GM12878 (cell line): ENCODE data around the gene IL17RE. TPM values are rescaled to one million over a fixed set of nuclear protein-coding genes. Genes with fewer than 3 reads are reported as not detected.

Experiments
- ATF2 ChIP-seq: IDR thresholded peaks from 2 replicates; pipeline ENCODE4 v1.6.1; 2012; ENCODE audit warnings: low read length, inconsistent platforms
- EGR1 ChIP-seq, 2 experiments: IDR thresholded peaks; 1 replicate in 1 of 2; 2 replicates in 1 of 2; pipeline ENCODE4 v1.6.1; 2011 to 2012; ENCODE audit warnings: low read depth in 2 of 2, low read length in 2 of 2, borderline replicate concordance in 1 of 2, mild to moderate bottlenecking in 1 of 2, moderate library complexity in 1 of 2
- FOS ChIP-seq: IDR thresholded peaks from 3 replicates; pipeline ENCODE4 v1.6.1; 2011; ENCODE audit warnings: borderline replicate concordance; ENCODE audit not compliant: insufficient read length; ENCODE audit errors: extremely low read depth
- FOXK2 ChIP-seq: fragments of 450-650 bp; IDR thresholded peaks from 2 replicates; pipeline ENCODE4 v1.6.1; 2017; ENCODE audit warnings: mild to moderate bottlenecking, moderate library complexity
- IKZF2 ChIP-seq, 2 experiments: fragments of 450-650 bp; IDR thresholded peaks; 2 replicates each; pipeline ENCODE4 v1.6.1; 2017; ENCODE audit warnings: mild to moderate bottlenecking in 2 of 2, moderate library complexity in 2 of 2
- NFIC ChIP-seq: IDR thresholded peaks from 2 replicates; pipeline ENCODE4 v1.6.1; 2012; ENCODE audit warnings: low read depth, mild to moderate bottlenecking, inconsistent platforms, low read length, moderate library complexity
- NRF1 ChIP-seq: conservative IDR thresholded peaks from 2 replicates; pipeline ENCODE4 v1.6.1; 2011; ENCODE audit warnings: mild to moderate bottlenecking, low read depth, low read length, improper control_type of control experiment
- PAX8 ChIP-seq: fragments of 450-650 bp; IDR thresholded peaks from 2 replicates; pipeline ENCODE4 v1.6.1; 2017; ENCODE audit warnings: mild to moderate bottlenecking, moderate library complexity
- PKNOX1 ChIP-seq: fragments of 450-650 bp; IDR thresholded peaks from 2 replicates; pipeline ENCODE4 v1.6.1; 2016; ENCODE audit warnings: mild to moderate bottlenecking
- PML ChIP-seq: IDR thresholded peaks from 2 replicates; pipeline ENCODE4 v1.6.1; 2012; ENCODE audit warnings: low read length, inconsistent platforms
- REST ChIP-seq: IDR thresholded peaks from 2 replicates; pipeline ENCODE4 v1.6.1; 2012; ENCODE audit warnings: mild to moderate bottlenecking, low read depth, low read length
- RFX5 ChIP-seq: IDR thresholded peaks from 2 replicates; pipeline ENCODE4 v1.6.1; 2011; ENCODE audit warnings: low read depth, low read length, improper control_type of control experiment
- SPI1 ChIP-seq: IDR thresholded peaks from 2 replicates; pipeline ENCODE4 v1.6.1; 2011; ENCODE audit warnings: low read depth, mild to moderate bottlenecking, low read length, moderate library complexity, borderline replicate concordance; ENCODE audit not compliant: insufficient read depth
- TAF1 ChIP-seq: IDR thresholded peaks from 2 replicates; pipeline ENCODE4 v1.6.1; 2011; ENCODE audit warnings: mild to moderate bottlenecking, low read depth, low read length, borderline replicate concordance
- polyA plus RNA-seq, 11 experiments: library from polyadenylated mRNA; depleted of rRNA in 4 of 11; unstranded in 6 of 11; stranded (reverse) in 5 of 11; fragments of >200 nt; fragmentation: Nextera tagmentation in 4 of 11; fragmentation: Illumina TruSeq in 1 of 11; extraction: Ambion mirVana in 4 of 11; extraction: Trizol in 1 of 11; gene quantifications; 1 replicate in 1 of 11; 2 replicates in 10 of 11; pipeline versions ENCODE4 v1.2.1 to v1.2.3, GENCODE V29; 2011 to 2016; ENCODE audit warnings: inconsistent platforms in 2 of 11, missing spikeins in 2 of 11, low read depth in 1 of 11
- total RNA-seq, 4 experiments: library from RNA; depleted of rRNA in 3 of 4; stranded (reverse); fragments of >200 nt in 3 of 4; fragmentation: Illumina TruSeq in 1 of 4; extraction: Trizol in 1 of 4; gene quantifications; 2 replicates each; pipeline versions ENCODE4 v1.2.1 to v1.2.3, GENCODE V29; 2013 to 2021
- TF ChIP-seq, protein P1 (sequence below): IDR thresholded peaks from 2 replicates; pipeline ENCODE4 v1.6.1; 2012; ENCODE audit warnings: low read depth, low read length, improper control_type of control experiment
- TF ChIP-seq, protein P2 (sequence below): fragments of 450-650 bp; formaldehyde crosslinking; IDR thresholded peaks from 2 replicates; pipeline ENCODE4 v1.5.0; 2022; ENCODE audit warnings: mild to moderate bottlenecking, missing genetic modification characterization

Gene IL17RE
- total and polyA plus RNA-seq, 10 of the 15 experiments (the other 5 are each of a cell fraction or from before 2014, with no cell fraction given): 0.04 to 0.51 (median 0.12) TPM; not detected in 2

DNA sequence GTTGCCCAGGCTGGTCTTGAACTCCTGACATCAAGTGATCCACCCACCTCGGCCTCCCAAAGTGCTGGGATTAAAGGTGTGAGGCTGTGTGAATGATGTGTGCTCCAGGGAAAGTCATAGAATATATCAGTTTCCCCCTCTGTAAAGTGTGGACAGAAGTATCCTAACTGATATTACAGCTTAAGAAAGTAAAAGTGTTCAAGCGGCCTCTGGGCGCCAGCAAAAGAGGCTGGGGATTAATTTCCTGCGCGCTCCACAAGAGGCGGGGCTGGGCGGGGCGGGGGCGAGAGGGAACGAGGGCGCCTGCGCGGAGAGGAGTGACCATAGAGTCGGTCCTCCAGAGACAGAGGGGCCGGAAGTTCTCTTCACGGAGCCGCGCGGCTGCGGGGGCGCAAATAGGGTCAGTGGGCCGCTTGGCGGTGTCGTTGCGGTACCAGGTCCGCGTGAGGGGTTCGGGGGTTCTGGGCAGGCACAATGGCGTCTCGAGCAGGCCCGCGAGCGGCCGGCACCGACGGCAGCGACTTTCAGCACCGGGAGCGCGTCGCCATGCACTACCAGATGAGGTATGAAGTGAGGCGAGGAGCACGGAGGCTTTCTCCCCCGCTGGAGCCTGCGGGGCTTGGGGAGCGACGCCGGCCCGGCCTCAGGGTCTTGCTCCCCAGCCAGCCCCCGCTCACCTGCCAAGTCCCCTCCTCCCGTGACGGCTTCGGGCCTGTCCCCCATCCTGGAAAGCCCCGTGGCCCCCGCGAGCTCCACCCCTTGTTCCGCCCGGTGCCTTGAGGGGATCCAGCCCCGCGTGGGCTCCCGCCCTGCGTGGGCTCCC is 12.2 kb upstream of the IL17RE start, which contains the start of gene JAGN1 (continued):
- no peak for TF ChIP-seq NFIC
- peak; percentile 18 to 99 for TF ChIP-seq EGR1 (IDR thresholded peaks at IDR 0.05; ENCODE audit: borderline replicate concordance in 1 of 2, low read depth in 2 of 2, low read length in 2 of 2)
- no peak for TF ChIP-seq FOS
- TF ChIP-seq ATF2: no peak
- TF ChIP-seq NRF1: no peak; the same call in 1 of the 2 replicates
- TF ChIP-seq PAX8: no peak
- TF ChIP-seq, protein P1, sequence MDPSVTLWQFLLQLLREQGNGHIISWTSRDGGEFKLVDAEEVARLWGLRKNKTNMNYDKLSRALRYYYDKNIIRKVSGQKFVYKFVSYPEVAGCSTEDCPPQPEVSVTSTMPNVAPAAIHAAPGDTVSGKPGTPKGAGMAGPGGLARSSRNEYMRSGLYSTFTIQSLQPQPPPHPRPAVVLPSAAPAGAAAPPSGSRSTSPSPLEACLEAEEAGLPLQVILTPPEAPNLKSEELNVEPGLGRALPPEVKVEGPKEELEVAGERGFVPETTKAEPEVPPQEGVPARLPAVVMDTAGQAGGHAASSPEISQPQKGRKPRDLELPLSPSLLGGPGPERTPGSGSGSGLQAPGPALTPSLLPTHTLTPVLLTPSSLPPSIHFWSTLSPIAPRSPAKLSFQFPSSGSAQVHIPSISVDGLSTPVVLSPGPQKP: peak; percentile 80
- TF ChIP-seq PKNOX1: 0 out of 2 replicates have a peak, but pooled peaks have one; percentile 40
- peak; percentile 97 for TF ChIP-seq PML
- no peak for TF ChIP-seq SPI1
- TF ChIP-seq TAF1: peak; percentile 87; the same call in 1 of the 2 replicates
- TF ChIP-seq RFX5: no peak
- TF ChIP-seq FOXK2: no peak
- TF ChIP-seq REST: no peak
- TF ChIP-seq, protein P2, sequence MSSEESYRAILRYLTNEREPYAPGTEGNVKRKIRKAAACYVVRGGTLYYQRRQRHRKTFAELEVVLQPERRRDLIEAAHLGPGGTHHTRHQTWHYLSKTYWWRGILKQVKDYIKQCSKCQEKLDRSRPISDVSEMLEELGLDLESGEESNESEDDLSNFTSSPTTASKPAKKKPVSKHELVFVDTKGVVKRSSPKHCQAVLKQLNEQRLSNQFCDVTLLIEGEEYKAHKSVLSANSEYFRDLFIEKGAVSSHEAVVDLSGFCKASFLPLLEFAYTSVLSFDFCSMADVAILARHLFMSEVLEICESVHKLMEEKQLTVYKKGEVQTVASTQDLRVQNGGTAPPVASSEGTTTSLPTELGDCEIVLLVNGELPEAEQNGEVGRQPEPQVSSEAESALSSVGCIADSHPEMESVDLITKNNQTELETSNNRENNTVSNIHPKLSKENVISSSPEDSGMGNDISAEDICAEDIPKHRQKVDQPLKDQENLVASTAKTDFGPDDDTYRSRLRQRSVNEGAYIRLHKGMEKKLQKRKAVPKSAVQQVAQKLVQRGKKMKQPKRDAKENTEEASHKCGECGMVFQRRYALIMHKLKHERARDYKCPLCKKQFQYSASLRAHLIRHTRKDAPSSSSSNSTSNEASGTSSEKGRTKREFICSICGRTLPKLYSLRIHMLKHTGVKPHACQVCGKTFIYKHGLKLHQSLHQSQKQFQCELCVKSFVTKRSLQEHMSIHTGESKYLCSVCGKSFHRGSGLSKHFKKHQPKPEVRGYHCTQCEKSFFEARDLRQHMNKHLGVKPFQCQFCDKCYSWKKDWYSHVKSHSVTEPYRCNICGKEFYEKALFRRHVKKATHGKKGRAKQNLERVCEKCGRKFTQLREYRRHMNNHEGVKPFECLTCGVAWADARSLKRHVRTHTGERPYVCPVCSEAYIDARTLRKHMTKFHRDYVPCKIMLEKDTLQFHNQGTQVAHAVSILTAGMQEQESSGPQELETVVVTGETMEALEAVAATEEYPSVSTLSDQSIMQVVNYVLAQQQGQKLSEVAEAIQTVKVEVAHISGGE: no peak
- peak in 1 of 2 experiments; percentile 54; a peak in 3 of 4 replicates for TF ChIP-seq IKZF2 (IDR thresholded peaks at IDR 0.05)
